ENCODE measurements around the gene MYMX. TPM values are rescaled to one million over a fixed set of nuclear protein-coding genes. Genes with fewer than 3 reads are reported as not detected.

The MYMX gene
- total and polyA plus RNA-seq, 2 of the 13 experiments (the other 11 are each of a cell fraction or from before 2014, with no cell fraction given) = not detected

GRCh38 chr6:44219053-44219814 lies 2.5 kb downstream of the MYMX start:
- WGBS (ENCODE audit: low lambda C conversion rate) = 2% methylated on average over 16 of the region's 45 CpGs
- ChIA-PET CTCF (ENCODE audit: low intra/inter-chr PET ratio, low total read pairs) (no interaction called here), POLR2A (interaction anchor here (0.6 to 2.1 kb wide), 11 partner anchors 11 to 63 kb away, joined by 3 to 29 read pairs (median 4); partner anchors contain the start of genes HSP90AB1 and SLC35B2)
- peak; percentile 77 for ATAC-seq
- peaks cover 71% of the 10 kb centered on the region for H3K4me1 ChIP-seq (ENCODE audit: insufficient read depth, low read length)
- DNase-seq (ENCODE audit: low spot score) = peak; percentile 80
- BruUV-seq (replicated peaks) = no TSS peak
- H3K27me3 ChIP-seq (ENCODE audit: control insufficient read depth in 1 of 2, insufficient read depth in 2 of 2, low read length in 2 of 2) = peaks cover 1 to 22% of the 10 kb centered on the region in 2 experiments; a peak in 4 of 5 replicates
- peak overlapping the region; percentile 29 for H3K27ac ChIP-seq (ENCODE audit: extremely low read length, insufficient read depth, low read length)
- no peaks in the 10 kb centered on the region for H3K36me3 ChIP-seq (replicated peaks in 1 of 2; ENCODE audit: control insufficient read depth in 1 of 2, insufficient read depth in 2 of 2, low read length in 2 of 2)
- peak; percentile 58 for FAIRE-seq
- H3K4me3 ChIP-seq (replicated peaks in 1 of 3; ENCODE audit: insufficient read depth in 1 of 3, low read depth in 2 of 3, low read length in 3 of 3) = peak overlapping the region; percentile 59 to 72 (median 69)
- H3K79me2 ChIP-seq (ENCODE audit: insufficient read depth, low read length) = peaks cover 2% of the 10 kb centered on the region
- intact Hi-C loops (cut with micrococcal nuclease; ENCODE audit: unreplicated experiment) (loop anchor here (2.0 kb wide), 1 partner anchor 14 kb away; no protein-coding TSS in a partner anchor), in situ Hi-C loops (cut with HindIII; ENCODE audit: extremely low pct_ligation_motif_present, low pct_unique_long_range_greater_than_20kb) (no loop called here)
- no peaks in the 10 kb centered on the region for H3K9me3 ChIP-seq (ENCODE audit: low read length)
- H3K9ac ChIP-seq (ENCODE audit: insufficient read depth, low read depth, low read length) = peak overlapping the region; percentile 56; the same call in 1 of the 2 replicates
- no peaks in the 10 kb centered on the region for H4K20me1 ChIP-seq (ENCODE audit: insufficient read depth, low read length)
- H2AFZ ChIP-seq (ENCODE audit: low read length) = peak overlapping the region; percentile 65
- peak overlapping the region; percentile 82 for H3K4me2 ChIP-seq (ENCODE audit: low read depth, low read length)
- peak; percentile 47; the same call in 1 of the 2 replicates for TF ChIP-seq MLX (CRISPR knock-in tag; IDR thresholded peaks at IDR 0.05)
- TF ChIP-seq HMG20B (CRISPR knock-in tag; conservative IDR thresholded peaks at IDR 0.05) = 0 out of 2 replicates have a peak, but pooled peaks have one; percentile 17
- TF ChIP-seq SP5 (CRISPR knock-in tag; IDR thresholded peaks at IDR 0.05; ENCODE audit: borderline replicate concordance, low read depth) = peak; percentile 76
- TF ChIP-seq ZNF546 (CRISPR knock-in tag; conservative IDR thresholded peaks at IDR 0.05) = peak; percentile 72; the same call in 1 of the 2 replicates
- TF ChIP-seq KLF15 (CRISPR knock-in tag; IDR thresholded peaks at IDR 0.05; ENCODE audit: borderline replicate concordance) = no peak
- peak; percentile 96 for TF ChIP-seq ZNF687 (CRISPR knock-in tag; IDR thresholded peaks at IDR 0.05)
- no peak for TF ChIP-seq ZNF101 (CRISPR knock-in tag; IDR thresholded peaks at IDR 0.05; ENCODE audit: borderline replicate concordance, low read depth)
- TF ChIP-seq ZNF547 (CRISPR knock-in tag; IDR thresholded peaks at IDR 0.05) = peak; percentile 75
- TF ChIP-seq ARNT2 (CRISPR knock-in tag; IDR thresholded peaks at IDR 0.05; ENCODE audit: low read depth) = peak; percentile 81
- TF ChIP-seq ELF3 (CRISPR knock-in tag; IDR thresholded peaks at IDR 0.05) = peak; percentile 53; the same call in 1 of the 2 replicates
- TF ChIP-seq HMGXB4 (CRISPR knock-in tag; IDR thresholded peaks at IDR 0.05; ENCODE audit: borderline replicate concordance in 1 of 2, low read depth in 1 of 2) = peak; percentile 72 to 86
- 0 out of 2 replicates have a peak, but pooled peaks have one; percentile 68 for TF ChIP-seq ZFP62 (CRISPR knock-in tag; IDR thresholded peaks at IDR 0.05)
- TF ChIP-seq ZNF329 (CRISPR knock-in tag; IDR thresholded peaks at IDR 0.05; ENCODE audit: low read depth) = 0 out of 2 replicates have a peak, but pooled peaks have one; percentile 53
- TF ChIP-seq ZNF567 (CRISPR knock-in tag; IDR thresholded peaks at IDR 0.05; ENCODE audit: borderline replicate concordance) = 0 out of 2 replicates have a peak, but pooled peaks have one; percentile 70
- no peak for TF ChIP-seq SNAI1 (CRISPR knock-in tag; IDR thresholded peaks at IDR 0.05; ENCODE audit: borderline replicate concordance)
- TF ChIP-seq HDAC1 (CRISPR knock-in tag; IDR thresholded peaks at IDR 0.05) = peak; percentile 85
- peak; percentile 88 for TF ChIP-seq ZNF543 (CRISPR knock-in tag; IDR thresholded peaks at IDR 0.05)
